ENCODE results near the gene NRG3.

Gene NRG3

DNA sequence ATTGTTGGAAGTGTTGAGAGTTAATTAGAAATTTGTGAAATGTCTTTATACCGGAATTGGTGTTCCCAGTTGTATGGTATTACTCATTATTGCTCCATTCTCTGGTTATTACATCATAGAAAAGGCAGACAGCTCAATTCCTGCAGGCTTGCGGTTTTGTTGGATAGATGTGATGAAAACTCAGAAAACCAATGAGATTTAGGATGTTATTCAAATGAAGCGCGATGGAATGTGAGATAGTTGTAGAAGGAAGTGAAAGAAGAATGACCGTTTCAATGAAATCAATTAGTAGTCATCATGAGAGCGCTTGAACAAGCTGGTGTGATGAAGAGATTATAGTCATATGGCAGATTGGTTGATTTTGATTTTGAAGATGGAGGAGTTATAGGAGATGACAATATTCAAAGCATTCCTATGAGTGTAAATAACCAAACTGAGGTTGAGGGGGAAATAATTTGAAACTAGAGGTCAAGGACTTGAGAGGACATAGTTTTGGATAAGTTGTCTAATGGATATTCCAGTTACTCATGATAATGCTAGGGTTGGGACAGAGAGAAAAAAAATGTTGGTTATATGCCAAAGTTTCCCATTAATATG is 991.5 kb downstream of the NRG3 start:
- H3K27ac Mint-ChIP-seq: no peak overlapping the region
- H3K4me3 Mint-ChIP-seq: no peak overlapping the region
- TF ChIP-seq, protein P1, sequence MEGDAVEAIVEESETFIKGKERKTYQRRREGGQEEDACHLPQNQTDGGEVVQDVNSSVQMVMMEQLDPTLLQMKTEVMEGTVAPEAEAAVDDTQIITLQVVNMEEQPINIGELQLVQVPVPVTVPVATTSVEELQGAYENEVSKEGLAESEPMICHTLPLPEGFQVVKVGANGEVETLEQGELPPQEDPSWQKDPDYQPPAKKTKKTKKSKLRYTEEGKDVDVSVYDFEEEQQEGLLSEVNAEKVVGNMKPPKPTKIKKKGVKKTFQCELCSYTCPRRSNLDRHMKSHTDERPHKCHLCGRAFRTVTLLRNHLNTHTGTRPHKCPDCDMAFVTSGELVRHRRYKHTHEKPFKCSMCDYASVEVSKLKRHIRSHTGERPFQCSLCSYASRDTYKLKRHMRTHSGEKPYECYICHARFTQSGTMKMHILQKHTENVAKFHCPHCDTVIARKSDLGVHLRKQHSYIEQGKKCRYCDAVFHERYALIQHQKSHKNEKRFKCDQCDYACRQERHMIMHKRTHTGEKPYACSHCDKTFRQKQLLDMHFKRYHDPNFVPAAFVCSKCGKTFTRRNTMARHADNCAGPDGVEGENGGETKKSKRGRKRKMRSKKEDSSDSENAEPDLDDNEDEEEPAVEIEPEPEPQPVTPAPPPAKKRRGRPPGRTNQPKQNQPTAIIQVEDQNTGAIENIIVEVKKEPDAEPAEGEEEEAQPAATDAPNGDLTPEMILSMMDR (IDR thresholded peaks at IDR 0.05; ENCODE audit: unreplicated experiment in 3 of 3): no peak
- no peaks in the 10 kb centered on the region for H3K4me1 Mint-ChIP-seq
- H3K9me3 Mint-ChIP-seq: no peaks in the 10 kb centered on the region
- H3K27me3 Mint-ChIP-seq (ENCODE audit: low read depth): no peaks in the 10 kb centered on the region
- no peaks in the 10 kb centered on the region for H3K36me3 Mint-ChIP-seq (ENCODE audit: low read depth)

DNA sequence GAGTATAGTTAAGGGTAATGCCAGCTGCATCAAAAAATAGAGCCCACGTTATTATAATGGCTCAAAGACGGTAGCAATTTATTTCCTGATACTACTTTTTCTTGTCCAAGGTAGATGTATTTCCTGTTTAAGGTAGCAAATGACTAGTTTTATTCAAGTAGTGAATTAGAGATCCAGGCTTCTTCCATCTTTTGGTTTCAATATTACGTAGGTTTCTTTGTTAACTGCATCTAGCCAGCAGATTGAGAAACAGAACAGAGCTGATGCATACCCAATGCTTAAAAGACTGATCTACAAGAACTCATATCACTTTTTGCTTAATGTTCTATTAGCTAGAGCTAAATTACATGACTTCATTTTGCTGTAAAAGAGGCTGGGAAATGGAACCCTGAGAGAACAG is 992.1 kb downstream of the NRG3 start:
- Mint-ChIP-seq H3K4me3 (no peak overlapping the region), H3K27ac (no peak overlapping the region), H3K36me3 (ENCODE audit: low read depth) (no peaks in the 10 kb centered on the region), H3K4me1 (no peaks in the 10 kb centered on the region), H3K9me3 (no peaks in the 10 kb centered on the region), H3K27me3 (ENCODE audit: low read depth) (no peaks in the 10 kb centered on the region)
- TF ChIP-seq, protein P1 (IDR thresholded peaks at IDR 0.05; ENCODE audit: unreplicated experiment in 3 of 3): no peak

DNA sequence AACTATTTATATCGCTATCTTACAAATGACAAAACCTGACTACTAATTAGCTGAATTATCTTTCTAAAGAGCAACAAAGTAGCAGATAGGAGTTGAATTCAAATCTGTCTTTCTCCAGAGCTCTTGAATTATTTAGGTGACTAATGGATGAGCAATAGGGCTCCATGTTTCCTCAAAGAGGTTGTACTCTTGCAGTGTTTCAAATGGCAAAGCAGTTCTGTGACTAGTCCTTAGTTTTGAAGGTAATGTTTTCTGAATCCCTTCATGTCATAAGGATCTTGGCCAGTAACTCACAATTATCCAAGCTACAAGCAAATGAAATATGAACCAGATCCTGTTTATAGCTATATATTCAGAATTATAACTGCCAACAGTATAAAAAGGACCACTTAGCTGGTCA is 999.7 kb downstream of the NRG3 start:
- Mint-ChIP-seq H3K4me3 (no peak overlapping the region), H3K4me1 (no peaks in the 10 kb centered on the region), H3K27me3 (ENCODE audit: low read depth) (no peaks in the 10 kb centered on the region), H3K27ac (no peak overlapping the region), H3K36me3 (ENCODE audit: low read depth) (no peaks in the 10 kb centered on the region), H3K9me3 (no peaks in the 10 kb centered on the region)
- TF ChIP-seq, protein P1 (IDR thresholded peaks at IDR 0.05; ENCODE audit: unreplicated experiment in 3 of 3): no peak

DNA sequence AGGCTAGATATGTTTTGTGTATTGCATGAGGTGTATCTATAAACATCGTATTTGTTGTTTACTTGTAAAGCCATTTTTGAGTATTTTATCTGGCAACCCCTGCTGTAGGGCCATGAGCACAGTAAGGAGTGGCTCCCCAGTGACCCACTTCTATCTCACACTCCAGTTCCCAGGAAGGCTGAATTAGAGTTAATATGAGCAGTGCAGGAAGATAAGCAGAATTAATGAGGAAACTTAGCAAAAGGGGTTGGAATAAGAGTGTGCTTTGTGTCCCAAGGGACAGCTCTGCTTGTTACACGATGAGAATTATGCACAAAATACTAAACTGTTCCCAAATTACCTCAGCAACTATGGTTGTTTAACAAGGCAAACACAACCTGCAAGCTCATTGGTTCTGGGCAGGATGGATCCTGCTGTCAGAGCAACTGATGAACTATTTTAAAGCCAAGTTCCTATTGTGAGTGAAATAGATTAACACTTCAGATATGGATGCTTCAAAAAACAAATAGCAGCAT is 1005.8 kb downstream of the NRG3 start:
- Mint-ChIP-seq H3K4me1 (no peaks in the 10 kb centered on the region), H3K27me3 (ENCODE audit: low read depth) (no peaks in the 10 kb centered on the region), H3K9me3 (no peaks in the 10 kb centered on the region), H3K4me3 (no peak overlapping the region), H3K27ac (no peak overlapping the region), H3K36me3 (ENCODE audit: low read depth) (no peaks in the 10 kb centered on the region)
- TF ChIP-seq, protein P1 (IDR thresholded peaks at IDR 0.05; ENCODE audit: unreplicated experiment in 3 of 3): no peak

DNA sequence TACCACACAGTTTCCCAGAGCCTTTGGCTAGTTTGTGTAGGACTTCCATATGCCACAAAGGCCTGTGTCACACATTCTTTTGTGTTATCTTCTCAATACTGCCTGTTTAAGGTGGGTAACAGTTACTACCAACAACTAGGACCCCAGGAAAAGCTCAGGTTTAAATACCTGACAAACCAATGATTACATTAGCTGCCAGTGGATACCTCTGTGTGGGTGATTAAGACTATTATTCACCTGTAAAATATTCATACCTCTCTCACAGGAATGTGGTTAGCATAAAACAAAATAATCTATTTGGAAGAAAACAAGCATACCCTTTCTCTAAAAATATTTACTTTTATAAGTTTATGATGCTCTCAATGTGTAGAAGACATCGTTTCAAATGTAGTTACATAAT is 1007.7 kb downstream of the NRG3 start:
- H3K36me3 Mint-ChIP-seq (ENCODE audit: low read depth): no peaks in the 10 kb centered on the region
- no peaks in the 10 kb centered on the region for H3K27me3 Mint-ChIP-seq (ENCODE audit: low read depth)
- H3K9me3 Mint-ChIP-seq: no peaks in the 10 kb centered on the region
- no peak overlapping the region for H3K27ac Mint-ChIP-seq
- TF ChIP-seq, protein P1 (IDR thresholded peaks at IDR 0.05; ENCODE audit: unreplicated experiment in 3 of 3): no peak
- H3K4me1 Mint-ChIP-seq: no peaks in the 10 kb centered on the region
- no peak overlapping the region for H3K4me3 Mint-ChIP-seq

DNA sequence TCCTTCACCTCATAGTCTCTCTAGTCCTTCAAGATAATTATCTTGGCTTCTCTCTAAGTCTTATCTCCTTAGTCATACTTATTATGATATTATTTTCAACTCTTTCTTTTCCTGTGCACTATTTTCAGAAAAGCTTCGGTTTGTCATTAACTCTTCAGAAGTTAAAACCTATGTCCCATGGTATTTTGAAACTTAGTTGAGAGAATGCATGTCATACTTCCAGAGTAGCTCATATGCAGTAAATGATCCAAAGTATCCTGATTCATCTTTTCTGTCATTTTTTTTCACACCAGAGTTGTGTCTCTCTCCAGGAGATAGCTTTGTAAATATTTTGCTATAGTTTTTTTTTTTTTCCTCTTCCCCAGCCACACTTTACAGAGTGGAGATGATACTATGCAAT is 1008.6 kb downstream of the NRG3 start:
- Mint-ChIP-seq H3K36me3 (ENCODE audit: low read depth) (no peaks in the 10 kb centered on the region), H3K4me3 (no peak overlapping the region), H3K27me3 (ENCODE audit: low read depth) (no peaks in the 10 kb centered on the region), H3K9me3 (no peaks in the 10 kb centered on the region), H3K4me1 (no peaks in the 10 kb centered on the region), H3K27ac (no peak overlapping the region)
- TF ChIP-seq, protein P1 (IDR thresholded peaks at IDR 0.05; ENCODE audit: unreplicated experiment in 3 of 3): no peak
